ENCODE measurements around the gene TTC28.
"Not testable (repeated sequence)": the region's sequence is repeated elsewhere in the genome, so short reads cannot be mapped to it uniquely, and the experiment has no call there.

TTC28 gene

GRCh38 chr22:28530565-28530964 is 149.1 kb downstream of the TTC28 start:
- H3K36me3 ChIP-seq (ENCODE audit: control insufficient read depth in 1 of 2, insufficient read depth in 2 of 2, low read depth in 1 of 2, low read length in 2 of 2); H4K8ac ChIP-seq (ENCODE audit: low read length): not testable (repeated sequence)
- WGBS = 100% methylated on average over 3 of the region's 4 CpGs

GRCh38 chr22:28529144-28529543 is 150.5 kb downstream of the TTC28 start:
- H3K27me3 ChIP-seq (ENCODE audit: control insufficient read depth in 1 of 2, insufficient read depth in 1 of 2, low read length in 2 of 2); H3K4me2 ChIP-seq (ENCODE audit: low read length, poor library complexity, severe bottlenecking); H3K79me1 ChIP-seq (replicated peaks; ENCODE audit: low read length, poor library complexity, severe bottlenecking); H3K4me3 ChIP-seq (ENCODE audit: insufficient read depth in 1 of 2, low read depth in 1 of 2, low read length in 2 of 2); H4K91ac ChIP-seq (ENCODE audit: low read length); H3K23ac ChIP-seq (ENCODE audit: low read length in 2 of 2); H3K27ac ChIP-seq (ENCODE audit: low read length, poor library complexity, severe bottlenecking); H2AFZ ChIP-seq (ENCODE audit: low read depth, low read length); H2BK120ac ChIP-seq (ENCODE audit: low read depth, low read length); H3K4ac ChIP-seq (ENCODE audit: low read depth in 1 of 2, low read length in 2 of 2); H2BK12ac ChIP-seq (ENCODE audit: low read length in 2 of 2); H3K18ac ChIP-seq (ENCODE audit: low read depth in 1 of 2, low read length in 2 of 2); H3K14ac ChIP-seq (ENCODE audit: low read length in 2 of 2); H2BK5ac ChIP-seq (ENCODE audit: low read depth, low read length, poor library complexity, severe bottlenecking); H2AK5ac ChIP-seq (ENCODE audit: low read length, severe bottlenecking); H2BK15ac ChIP-seq (ENCODE audit: low read depth, poor library complexity, severe bottlenecking); H3K9ac ChIP-seq (ENCODE audit: low read length); H4K8ac ChIP-seq (ENCODE audit: low read length); H3K4me1 ChIP-seq (ENCODE audit: control insufficient read depth, insufficient read depth, low read depth, low read length); DNase-seq; H3K36me3 ChIP-seq (ENCODE audit: control insufficient read depth in 1 of 2, insufficient read depth in 2 of 2, low read depth in 1 of 2, low read length in 2 of 2): not testable (repeated sequence)
- 89% methylated on average over 10 of the region's 10 CpGs for WGBS
- peaks cover 10% of the 10 kb centered on the region for H3K9me3 ChIP-seq (ENCODE audit: control insufficient read depth, low read length)

More at GRCh38 chr22:28530565-28530964, 149.1 kb downstream of the TTC28 start:
- not testable (repeated sequence) for H2BK15ac ChIP-seq (ENCODE audit: low read depth, poor library complexity, severe bottlenecking); H3K23ac ChIP-seq (ENCODE audit: low read length in 2 of 2); H2BK120ac ChIP-seq (ENCODE audit: low read depth, low read length); H3K27me3 ChIP-seq (ENCODE audit: control insufficient read depth in 1 of 2, insufficient read depth in 1 of 2, low read length in 2 of 2); H3K9ac ChIP-seq (ENCODE audit: low read length); H2BK5ac ChIP-seq (ENCODE audit: low read depth, low read length, poor library complexity, severe bottlenecking); H3K4ac ChIP-seq (ENCODE audit: low read depth in 1 of 2, low read length in 2 of 2); H3K4me1 ChIP-seq (ENCODE audit: control insufficient read depth, insufficient read depth, low read depth, low read length); H3K79me1 ChIP-seq (replicated peaks; ENCODE audit: low read length, poor library complexity, severe bottlenecking); H2BK12ac ChIP-seq (ENCODE audit: low read length in 2 of 2); H2AK5ac ChIP-seq (ENCODE audit: low read length, severe bottlenecking); DNase-seq; H2AFZ ChIP-seq (ENCODE audit: low read depth, low read length); H3K4me2 ChIP-seq (ENCODE audit: low read length, poor library complexity, severe bottlenecking); H3K18ac ChIP-seq (ENCODE audit: low read depth in 1 of 2, low read length in 2 of 2); H3K14ac ChIP-seq (ENCODE audit: low read length in 2 of 2); H3K27ac ChIP-seq (ENCODE audit: low read length, poor library complexity, severe bottlenecking); H4K91ac ChIP-seq (ENCODE audit: low read length); H3K4me3 ChIP-seq (ENCODE audit: insufficient read depth in 1 of 2, low read depth in 1 of 2, low read length in 2 of 2)
- H3K9me3 ChIP-seq (ENCODE audit: control insufficient read depth, low read length) = peaks cover 10% of the 10 kb centered on the region

GRCh38 chr22:28521451-28521850 is 158.2 kb downstream of the TTC28 start:
- no peak overlapping the region for H3K18ac ChIP-seq (ENCODE audit: low read depth in 1 of 2, low read length in 2 of 2)
- no peak overlapping the region for H3K14ac ChIP-seq (ENCODE audit: low read length in 2 of 2)
- H2BK12ac ChIP-seq (ENCODE audit: low read length in 2 of 2) = no peak overlapping the region
- no peak overlapping the region for H2AK5ac ChIP-seq (ENCODE audit: low read length, severe bottlenecking)
- H2BK120ac ChIP-seq (ENCODE audit: low read depth, low read length) = no peak overlapping the region
- no peak overlapping the region for H3K9ac ChIP-seq (ENCODE audit: low read length)
- no peaks in the 10 kb centered on the region for H3K9me3 ChIP-seq (ENCODE audit: control insufficient read depth, low read length)
- H3K4me2 ChIP-seq (ENCODE audit: low read length, poor library complexity, severe bottlenecking) = no peak overlapping the region
- DNase-seq = no peak
- no peak overlapping the region for H2BK5ac ChIP-seq (ENCODE audit: low read depth, low read length, poor library complexity, severe bottlenecking)
- H3K23ac ChIP-seq (ENCODE audit: low read length in 2 of 2) = no peak overlapping the region
- 48% methylated on average over 3 of the region's 3 CpGs for WGBS
- H3K4me3 ChIP-seq (ENCODE audit: insufficient read depth in 1 of 2, low read depth in 1 of 2, low read length in 2 of 2) = no peak overlapping the region
- peaks cover 4% of the 10 kb centered on the region for H3K79me1 ChIP-seq (replicated peaks; ENCODE audit: low read length, poor library complexity, severe bottlenecking)
- H3K4me1 ChIP-seq (ENCODE audit: control insufficient read depth, insufficient read depth, low read depth, low read length) = no peaks in the 10 kb centered on the region
- no peaks in the 10 kb centered on the region for H3K27me3 ChIP-seq (ENCODE audit: control insufficient read depth in 1 of 2, insufficient read depth in 1 of 2, low read length in 2 of 2)
- H3K27ac ChIP-seq (ENCODE audit: low read length, poor library complexity, severe bottlenecking) = no peak overlapping the region
- no peak overlapping the region for H4K8ac ChIP-seq (ENCODE audit: low read length)
- H2BK15ac ChIP-seq (ENCODE audit: low read depth, poor library complexity, severe bottlenecking) = no peak overlapping the region
- H2AFZ ChIP-seq (ENCODE audit: low read depth, low read length) = no peak overlapping the region
- H4K91ac ChIP-seq (ENCODE audit: low read length) = no peak overlapping the region
- H3K36me3 ChIP-seq (ENCODE audit: control insufficient read depth in 1 of 2, insufficient read depth in 2 of 2, low read depth in 1 of 2, low read length in 2 of 2) = no peaks in the 10 kb centered on the region
- no peak overlapping the region for H3K4ac ChIP-seq (ENCODE audit: low read depth in 1 of 2, low read length in 2 of 2)

- 75% methylated on average over 3 of the region's 3 CpGs for WGBS
- H3K4me2 ChIP-seq (ENCODE audit: low read length, poor library complexity, severe bottlenecking) = no peak overlapping the region
Measured at GRCh38 chr22:28514321-28514821, 165.3 kb downstream of the TTC28 start.

More at GRCh38 chr22:28514321-28514821, 165.3 kb downstream of the TTC28 start:
- Histone ChIP-seq H2BK12ac (ENCODE audit: low read length in 2 of 2) (no peak overlapping the region), H4K8ac (ENCODE audit: low read length) (no peak overlapping the region), H3K9ac (ENCODE audit: low read length) (no peak overlapping the region), H3K4ac (ENCODE audit: low read depth in 1 of 2, low read length in 2 of 2) (no peak overlapping the region), H3K23ac (ENCODE audit: low read length in 2 of 2) (no peak overlapping the region), H3K4me1 (ENCODE audit: control insufficient read depth, insufficient read depth, low read depth, low read length) (no peaks in the 10 kb centered on the region), H2BK120ac (ENCODE audit: low read depth, low read length) (no peak overlapping the region), H3K79me1 (replicated peaks; ENCODE audit: low read length, poor library complexity, severe bottlenecking) (peaks cover under 1% of the 10 kb centered on the region), H2AFZ (ENCODE audit: low read depth, low read length) (no peak overlapping the region), H4K91ac (ENCODE audit: low read length) (no peak overlapping the region), H2AK5ac (ENCODE audit: low read length, severe bottlenecking) (no peak overlapping the region), H3K27me3 (ENCODE audit: control insufficient read depth in 1 of 2, insufficient read depth in 1 of 2, low read length in 2 of 2) (no peaks in the 10 kb centered on the region), H3K27ac (ENCODE audit: low read length, poor library complexity, severe bottlenecking) (no peak overlapping the region), H2BK15ac (ENCODE audit: low read depth, poor library complexity, severe bottlenecking) (no peak overlapping the region), H3K4me3 (ENCODE audit: insufficient read depth in 1 of 2, low read depth in 1 of 2, low read length in 2 of 2) (no peak overlapping the region), H2BK5ac (ENCODE audit: low read depth, low read length, poor library complexity, severe bottlenecking) (no peak overlapping the region), H3K36me3 (ENCODE audit: control insufficient read depth in 1 of 2, insufficient read depth in 2 of 2, low read depth in 1 of 2, low read length in 2 of 2) (no peaks in the 10 kb centered on the region), H3K9me3 (ENCODE audit: control insufficient read depth, low read length) (peaks cover 3% of the 10 kb centered on the region), H3K18ac (ENCODE audit: low read depth in 1 of 2, low read length in 2 of 2) (no peak overlapping the region), H3K14ac (ENCODE audit: low read length in 2 of 2) (no peak overlapping the region)
- DNase-seq = no peak
